Kidney (tissue), 14 donors: ENCODE data around the gene PEX26. TPM values are rescaled to one million over a fixed set of nuclear protein-coding genes. Genes with fewer than 3 reads are reported as not detected.

Experiments
- DNase-seq, 5 donors: peaks; one replicate each; pipeline ENCODE4 v3.0.0-alpha.2; 2013 to 2020
- FAIRE-seq: peaks from 2 replicates; lab custom pipeline; 2012; peaks lifted over from hg19 to GRCh38; lab: Jason Lieb, UNC
- H3K27ac ChIP-seq, 2 donors: one replicate each; pipeline ENCODE4 v1.7.0; 2013; ENCODE audit warnings: low read depth in 2 of 2, low read length in 2 of 2, inconsistent platforms in 1 of 2
- H3K27me3 ChIP-seq: one replicate; pipeline ENCODE4 v1.7.1; 2013; ENCODE audit warnings: low read length, inconsistent platforms; ENCODE audit not compliant: control insufficient read depth, insufficient read depth
- H3K36me3 ChIP-seq, 3 donors: one replicate each; pipeline versions ENCODE4 v1.7.0 to v1.7.1; 2013; ENCODE audit warnings: low read length in 3 of 3, control low read depth in 1 of 3, inconsistent platforms in 1 of 3; ENCODE audit not compliant: insufficient read depth in 3 of 3, control insufficient read depth in 2 of 3
- H3K4me1 ChIP-seq, 3 donors: one replicate each; pipeline versions ENCODE4 v1.7.0 to v1.7.1; 2013; ENCODE audit warnings: low read length in 3 of 3, inconsistent platforms in 1 of 3, low read depth in 1 of 3; ENCODE audit not compliant: control insufficient read depth in 2 of 3, insufficient read depth in 2 of 3
- H3K4me3 ChIP-seq, 3 donors: one replicate each; pipeline versions ENCODE4 v1.7.0 to v1.8.1; 2013; ENCODE audit warnings: low read length in 3 of 3, control low read depth in 1 of 3, inconsistent platforms in 1 of 3
- H3K9ac ChIP-seq, 3 donors: one replicate each; pipeline versions ENCODE4 v1.7.0 to v1.7.1; 2013; ENCODE audit warnings: low read length in 3 of 3, control low read depth in 1 of 3, inconsistent platforms in 1 of 3
- H3K9me3 ChIP-seq, 3 donors: one replicate each; pipeline versions ENCODE4 v1.7.0 to v1.7.1; 2013; ENCODE audit warnings: low read length in 3 of 3, control low read depth in 1 of 3, inconsistent platforms in 1 of 3; ENCODE audit not compliant: control insufficient read depth in 2 of 3, insufficient read depth in 1 of 3
- CTCF ChIP-seq: IDR thresholded peaks from 3 replicates; pipeline ENCODE4 v1.5.1; 2012; ENCODE audit warnings: mild to moderate bottlenecking, moderate library complexity, borderline replicate concordance; ENCODE audit not compliant: insufficient read depth; ENCODE audit errors: extremely low read depth
- intact Hi-C: fragments of 100-400 bp; cut with DNase I; formaldehyde crosslinking; loops from one replicate; pipeline ENCODE4 v1.11.1; 2022
- polyA plus RNA-seq: library from polyadenylated mRNA; stranded (reverse); fragments of 350-450 nt; fragmentation: Illumina TruSeq; extraction: RNeasy Lipid Tissue Mini Kit (QIAGEN cat#74804); gene quantifications from one replicate; pipeline ENCODE4 v1.2.3, GENCODE V29; 2014; ENCODE audit warnings: low read depth, low replicate concordance; ENCODE audit not compliant: insufficient read depth
- total RNA-seq: library from RNA; stranded (reverse); fragmentation: NEBNext Ultra II Directional; extraction: Animal tissue kit (Norgen Biotek cat#: 25700); gene quantifications from one replicate; pipeline ENCODE4 v1.2.1, GENCODE V29; 2021
- donor health status: control.
- donor health status: control.
- donor health status: control.
- donor health status: control.
- donor health status: control.
- donor health status: DM: yes; HTN: yes; CAD: no.
- donor health status: Normal renal cell carcinoma (clear cell type).

PEX26 gene
- total and polyA plus RNA-seq, 2 donors from 2014 or later: 18.1 to 45.2 TPM

GRCh38 chr22:18055619-18056160 is 22.1 kb upstream of the PEX26 start:
- TF ChIP-seq CTCF: no peak
- no peak for FAIRE-seq
- intact Hi-C loops: no loop called here
- Histone ChIP-seq H3K36me3 (no peaks in the 10 kb centered on the region), H3K4me1 (peaks cover 0 to 6% (median 0%) of the 10 kb centered on the region in 3 donors), H3K4me3 (no peak overlapping the region), H3K9me3 (no peaks in the 10 kb centered on the region), H3K9ac (no peak overlapping the region), H3K27me3 (no peaks in the 10 kb centered on the region), H3K27ac (peak overlapping the region; percentile 57 to 67)
- no peak for DNase-seq

GRCh38 chr22:18056161-18056666 is 21.6 kb upstream of the PEX26 start:
- Histone ChIP-seq H3K9ac (no peak overlapping the region), H3K27ac (peak overlapping the region; percentile 57 to 67), H3K36me3 (no peaks in the 10 kb centered on the region), H3K27me3 (no peaks in the 10 kb centered on the region), H3K4me1 (peaks cover 0 to 10% (median 0%) of the 10 kb centered on the region in 3 donors), H3K9me3 (no peaks in the 10 kb centered on the region), H3K4me3 (no peak overlapping the region)
- TF ChIP-seq CTCF: no peak
- FAIRE-seq: no peak
- intact Hi-C loops: no loop called here
- DNase-seq: peak in 1 of 5 donors; percentile 53

GRCh38 chr22:18056807-18057474 is 20.8 kb upstream of the PEX26 start:
- DNase-seq: peak in 1 of 5 donors; percentile 6
- Histone ChIP-seq H3K9ac (no peak overlapping the region), H3K4me3 (no peak overlapping the region), H3K36me3 (no peaks in the 10 kb centered on the region), H3K4me1 (peaks cover 0 to 10% (median 0%) of the 10 kb centered on the region in 3 donors), H3K9me3 (no peaks in the 10 kb centered on the region), H3K27me3 (no peaks in the 10 kb centered on the region), H3K27ac (peak overlapping the region in 1 of 2 donors; percentile 43)
- no peak for FAIRE-seq
- intact Hi-C loops: no loop called here
- no peak for TF ChIP-seq CTCF
